Stimulated activated naive CD8-positive, alpha-beta T cell treated with anti-CD3 and anti-CD28 coated beads, Interleukin-15, Interleukin-2, amounts not matched to agents 100 ng/mL and 50 ng/mL, for 24 hours (primary cell): Measurements from ENCODE around the gene ASCL3.
"Not testable (repeated sequence)": the region's sequence is repeated elsewhere in the genome, so short reads cannot be mapped to it uniquely, and the experiment has no call there.

ENCODE experiments used
- H3K27ac Mint-ChIP-seq: one replicate; pipeline ENCODE4 v1.8.0; 2021; ENCODE audit warnings: mild to moderate bottlenecking, mixed read lengths
- H3K27me3 Mint-ChIP-seq: one replicate; pipeline ENCODE4 v1.8.0; 2021; ENCODE audit warnings: mixed read lengths
- H3K36me3 Mint-ChIP-seq: one replicate; pipeline ENCODE4 v1.8.0; 2021; ENCODE audit warnings: low read depth, mixed read lengths
- H3K4me1 Mint-ChIP-seq: one replicate; pipeline ENCODE4 v1.8.0; 2021; ENCODE audit warnings: low read depth, mixed read lengths
- H3K4me3 Mint-ChIP-seq: one replicate; pipeline ENCODE4 v1.8.0; 2021; ENCODE audit warnings: mild to moderate bottlenecking, mixed read lengths
- H3K9me3 Mint-ChIP-seq: one replicate; pipeline ENCODE4 v1.8.0; 2021; ENCODE audit warnings: mixed read lengths

ASCL3 gene

DNA sequence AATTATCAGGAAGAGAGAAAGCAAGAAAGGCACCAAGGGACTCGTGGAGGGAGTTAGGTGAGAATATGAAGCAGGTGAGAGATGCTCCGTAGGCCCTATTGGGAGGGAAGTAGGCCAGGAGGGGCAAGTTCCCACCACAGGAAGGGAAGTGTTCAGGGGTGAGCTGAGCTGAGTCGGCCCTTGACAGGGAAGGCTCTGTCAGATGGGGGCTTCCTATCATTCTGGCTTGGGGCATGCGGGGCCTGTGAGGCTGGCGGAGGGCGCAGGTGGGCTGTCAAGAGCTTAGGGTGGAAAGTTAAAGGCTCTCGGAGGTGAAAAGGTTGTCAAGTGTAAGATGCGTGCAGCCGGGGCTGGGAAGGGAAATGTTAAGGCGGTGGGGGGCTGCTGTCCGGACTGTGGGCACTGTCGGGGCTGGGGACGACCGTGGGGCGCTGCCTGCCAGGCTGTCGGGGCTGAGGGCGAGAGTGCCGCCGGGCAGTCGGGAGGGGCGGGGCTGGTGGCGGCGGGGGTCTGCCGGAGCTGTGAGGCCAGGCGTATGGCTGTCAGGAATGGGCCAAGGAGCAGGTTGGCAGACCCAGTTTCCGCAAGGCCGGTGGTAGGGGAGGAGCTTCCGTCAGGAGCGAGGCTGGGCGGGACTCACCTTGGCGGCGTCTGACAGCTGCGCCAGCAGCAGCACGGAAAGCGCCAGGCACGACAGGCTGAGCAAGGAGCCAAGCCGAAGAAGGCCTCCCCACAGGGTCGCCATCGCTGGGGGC lies 20.9 kb upstream of the ASCL3 start:
- Mint-ChIP-seq H3K36me3 (no peaks in the 10 kb centered on the region), H3K27ac (peak overlapping the region; percentile 89), H3K4me3 (peak overlapping the region; percentile 93), H3K9me3 (no peaks in the 10 kb centered on the region), H3K27me3 (no peaks in the 10 kb centered on the region), H3K4me1 (peaks cover 41% of the 10 kb centered on the region)

DNA sequence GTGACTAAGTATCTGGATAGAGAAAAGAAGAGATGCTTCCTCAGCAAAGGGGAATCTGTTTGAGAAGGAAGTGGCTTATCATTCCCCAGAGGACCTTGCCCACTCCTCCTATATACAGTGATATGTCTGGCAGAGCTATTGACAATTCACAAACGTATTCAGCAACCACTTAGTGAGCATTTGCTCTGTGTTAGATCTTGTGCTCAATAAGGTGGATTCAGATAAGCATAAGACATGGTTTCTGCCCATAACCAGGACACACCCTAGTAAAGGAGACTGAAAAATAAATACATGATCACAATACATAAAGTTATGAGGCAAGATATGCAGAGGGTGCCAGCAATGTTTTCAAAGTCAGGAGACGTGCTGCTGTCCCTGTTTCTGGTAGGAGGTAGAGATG lies 20.0 kb upstream of the ASCL3 start:
- Mint-ChIP-seq H3K4me3 (peak overlapping the region; percentile 93), H3K27me3 (no peaks in the 10 kb centered on the region), H3K4me1 (peaks cover 41% of the 10 kb centered on the region), H3K9me3 (no peaks in the 10 kb centered on the region), H3K36me3 (no peaks in the 10 kb centered on the region), H3K27ac (peak overlapping the region; percentile 43)

GRCh38 chr11:8961401-8961800 lies 18.6 kb upstream of the ASCL3 start:
- Mint-ChIP-seq H3K4me3 (no peak overlapping the region), H3K4me1 (peaks cover 49% of the 10 kb centered on the region), H3K27me3 (no peaks in the 10 kb centered on the region), H3K36me3 (peaks cover 10% of the 10 kb centered on the region), H3K9me3 (no peaks in the 10 kb centered on the region), H3K27ac (no peak overlapping the region)

- Mint-ChIP-seq H3K9me3 (no peaks in the 10 kb centered on the region), H3K4me1 (peaks cover 38% of the 10 kb centered on the region), H3K36me3 (peaks cover 21% of the 10 kb centered on the region), H3K27ac (no peak overlapping the region), H3K4me3 (no peak overlapping the region), H3K27me3 (no peaks in the 10 kb centered on the region)
These were observed 16.8 kb upstream of the ASCL3 start for GRCh38 chr11:8959546-8960166.

DNA sequence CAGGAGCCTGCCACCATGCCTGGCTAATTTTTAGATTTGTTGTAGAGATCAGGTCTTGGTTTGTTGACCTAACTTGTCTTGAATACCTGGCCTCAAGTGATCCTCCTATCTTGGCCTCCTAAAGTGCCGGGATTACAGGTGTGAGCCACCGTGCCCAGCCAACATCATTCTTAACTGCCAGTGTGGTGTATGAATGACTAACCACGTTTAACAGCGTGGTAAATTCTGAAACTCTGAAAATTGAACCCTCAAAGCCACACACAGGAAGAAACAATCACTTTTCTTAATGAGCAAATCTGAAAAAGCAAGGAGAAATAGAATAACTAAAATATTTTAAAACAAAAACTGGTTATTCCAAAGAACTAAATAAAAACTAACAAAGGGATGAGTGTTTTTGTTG lies 14.0 kb upstream of the ASCL3 start:
- Mint-ChIP-seq H3K4me3 (no peak overlapping the region), H3K27me3 (no peaks in the 10 kb centered on the region), H3K9me3 (no peaks in the 10 kb centered on the region), H3K27ac (no peak overlapping the region), H3K4me1 (peaks cover 25% of the 10 kb centered on the region), H3K36me3 (peaks cover 40% of the 10 kb centered on the region)

- Mint-ChIP-seq H3K36me3 (peaks cover 51% of the 10 kb centered on the region), H3K4me1 (no peaks in the 10 kb centered on the region), H3K27me3 (no peaks in the 10 kb centered on the region), H3K27ac (no peak overlapping the region), H3K9me3 (no peaks in the 10 kb centered on the region), H3K4me3 (no peak overlapping the region)
These were observed 6.1 kb upstream of the ASCL3 start for GRCh38 chr11:8948886-8949285.

DNA sequence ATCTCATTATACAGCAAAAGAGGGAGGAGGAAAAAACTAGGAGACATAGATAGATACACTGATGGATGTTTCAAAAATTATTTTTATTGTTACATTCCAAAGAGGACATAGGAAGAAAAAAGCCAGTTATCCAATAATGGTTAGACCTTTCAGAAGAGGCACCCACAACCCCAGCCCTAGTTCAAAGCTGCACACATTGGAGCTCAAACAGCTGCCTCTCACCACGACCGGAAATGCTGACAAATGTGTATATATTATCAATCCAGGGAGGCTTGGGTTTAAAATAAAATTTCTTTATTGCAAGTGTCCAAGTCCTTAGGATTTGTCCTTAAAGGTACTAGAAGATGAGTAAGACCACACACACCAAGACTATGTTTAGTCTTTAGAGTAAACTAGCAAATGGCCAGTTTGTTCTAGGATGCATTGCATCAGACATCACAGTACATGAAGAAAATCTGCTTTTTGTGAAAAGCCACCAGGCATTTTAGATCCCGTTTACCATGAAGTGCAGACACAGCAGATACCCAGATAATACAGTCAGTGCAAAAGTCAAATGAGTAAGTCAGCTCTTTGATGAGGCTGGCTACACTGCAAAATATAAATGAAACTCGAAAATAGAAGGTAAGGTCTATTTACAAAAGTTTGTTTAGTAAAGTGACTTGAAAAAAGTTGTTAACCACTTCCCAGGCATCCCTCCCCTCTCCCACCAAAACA lies 4.6 kb upstream of the ASCL3 start:
- Mint-ChIP-seq H3K27me3 (no peaks in the 10 kb centered on the region), H3K4me3 (no peak overlapping the region), H3K36me3 (peaks cover 36% of the 10 kb centered on the region), H3K27ac (no peak overlapping the region), H3K4me1 (no peaks in the 10 kb centered on the region), H3K9me3 (no peaks in the 10 kb centered on the region)

- H3K36me3 Mint-ChIP-seq: peaks cover 3% of the 10 kb centered on the region
- no peaks in the 10 kb centered on the region for H3K9me3 Mint-ChIP-seq
- no peak overlapping the region for H3K4me3 Mint-ChIP-seq
- H3K4me1 Mint-ChIP-seq: no peaks in the 10 kb centered on the region
- H3K27ac Mint-ChIP-seq: no peak overlapping the region
- H3K27me3 Mint-ChIP-seq: no peaks in the 10 kb centered on the region
These were observed 1.3 kb downstream of the ASCL3 start for GRCh38 chr11:8941341-8942103.

GRCh38 chr11:8937659-8938058 lies 5.2 kb downstream of the ASCL3 start:
- Mint-ChIP-seq H3K27ac (no peak overlapping the region), H3K4me3 (no peak overlapping the region)

DNA sequence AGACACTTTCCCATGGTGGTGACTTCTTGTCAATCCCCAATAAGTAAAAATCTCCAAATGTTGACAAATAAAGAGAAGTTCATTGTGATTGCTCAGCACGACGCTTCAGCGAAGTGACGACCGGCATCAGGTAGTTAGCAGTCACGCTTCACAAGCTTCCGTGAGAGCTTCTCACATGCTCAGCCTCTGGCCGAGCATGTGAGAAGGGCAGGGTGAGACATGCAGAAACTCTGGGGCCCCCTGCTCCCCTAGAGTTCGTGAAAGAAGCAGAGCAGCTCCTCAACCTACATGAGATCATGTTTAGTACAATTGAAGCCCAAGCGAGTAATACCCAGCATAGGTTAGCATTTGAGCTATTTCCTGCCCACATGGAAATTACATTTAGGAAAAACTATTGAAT lies 5.7 kb downstream of the ASCL3 start:
- no peaks in the 10 kb centered on the region for H3K9me3 Mint-ChIP-seq
- no peak overlapping the region for H3K27ac Mint-ChIP-seq
- H3K4me3 Mint-ChIP-seq: no peak overlapping the region
- H3K36me3 Mint-ChIP-seq: no peaks in the 10 kb centered on the region
- H3K4me1 Mint-ChIP-seq: no peaks in the 10 kb centered on the region
- no peaks in the 10 kb centered on the region for H3K27me3 Mint-ChIP-seq

More at GRCh38 chr11:8937659-8938058, 5.2 kb downstream of the ASCL3 start:
- no peaks in the 10 kb centered on the region for H3K4me1 Mint-ChIP-seq
- no peaks in the 10 kb centered on the region for H3K9me3 Mint-ChIP-seq
- H3K27me3 Mint-ChIP-seq: no peaks in the 10 kb centered on the region
- no peaks in the 10 kb centered on the region for H3K36me3 Mint-ChIP-seq

DNA sequence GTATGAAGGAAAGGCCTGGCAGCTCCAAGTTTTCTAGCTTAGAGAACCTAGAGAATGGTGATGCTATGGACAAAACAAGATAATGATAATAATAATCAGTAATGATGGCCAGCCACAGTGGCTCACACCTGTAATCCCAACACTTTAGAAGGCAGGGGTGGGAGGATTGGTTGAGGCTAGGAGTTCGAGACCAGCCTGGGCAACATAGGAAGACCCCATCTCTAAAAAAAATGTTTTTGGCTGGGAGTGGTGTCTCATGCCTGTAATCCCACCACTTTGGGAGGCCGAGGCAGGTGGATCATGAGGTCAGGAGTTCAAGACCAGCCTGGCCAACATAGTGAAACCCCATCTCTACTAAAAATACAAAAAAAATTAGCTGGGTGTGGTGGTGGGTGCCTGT lies 7.0 kb downstream of the ASCL3 start:
- not testable (repeated sequence) for H3K4me1 Mint-ChIP-seq, H3K27me3 Mint-ChIP-seq, H3K4me3 Mint-ChIP-seq, H3K9me3 Mint-ChIP-seq, H3K27ac Mint-ChIP-seq, H3K36me3 Mint-ChIP-seq

GRCh38 chr11:8934742-8935488 lies 7.9 kb downstream of the ASCL3 start:
- H3K9me3 Mint-ChIP-seq: no peaks in the 10 kb centered on the region
- H3K4me3 Mint-ChIP-seq: no peak overlapping the region
- H3K27me3 Mint-ChIP-seq: no peaks in the 10 kb centered on the region
- H3K4me1 Mint-ChIP-seq: no peaks in the 10 kb centered on the region
- H3K27ac Mint-ChIP-seq: no peak overlapping the region
- H3K36me3 Mint-ChIP-seq: no peaks in the 10 kb centered on the region

- no peaks in the 10 kb centered on the region for H3K27me3 Mint-ChIP-seq
- H3K36me3 Mint-ChIP-seq: no peaks in the 10 kb centered on the region
These were observed 8.9 kb downstream of the ASCL3 start for GRCh38 chr11:8933931-8934330.

GRCh38 chr11:8932564-8933180 lies 10.1 kb downstream of the ASCL3 start, which contains the start of gene C11orf16:
C11orf16 (minus strand) TSS chr11:8932947; CDS start chr11:8932308, 639 bp downstream.
- Mint-ChIP-seq H3K4me3 (no peak within 1 kb of the TSS), H3K27me3 (no peaks in the 10 kb centered on the region), H3K36me3 (no peaks in the 10 kb centered on the region), H3K4me1 (no peaks in the 10 kb centered on the region), H3K9me3 (no peaks in the 10 kb centered on the region), H3K27ac (no peak within 1 kb of the TSS)

More at GRCh38 chr11:8933931-8934330, 8.9 kb downstream of the ASCL3 start:
- H3K4me3 Mint-ChIP-seq: no peak overlapping the region
- no peaks in the 10 kb centered on the region for H3K9me3 Mint-ChIP-seq
- no peak overlapping the region for H3K27ac Mint-ChIP-seq
- H3K4me1 Mint-ChIP-seq: no peaks in the 10 kb centered on the region
